ENCODE measurements around the gene FBXO41. TPM values are rescaled to one million over a fixed set of nuclear protein-coding genes. Genes with fewer than 3 reads are reported as not detected.

The FBXO41 gene
- total RNA-seq, 1 donor from 2014 or later = 5.2 TPM

GRCh38 chr2:73323551-73323950 lies 39.3 kb upstream of the FBXO41 start:
- Mint-ChIP-seq H3K9me3 (no peaks in the 10 kb centered on the region), H3K4me1 (ENCODE audit: unreplicated experiment) (no peaks in the 10 kb centered on the region), H3K27me3 (peaks cover 74% of the 10 kb centered on the region), H3K27ac (no peak overlapping the region), H3K36me3 (no peaks in the 10 kb centered on the region), H3K4me3 (no peak overlapping the region)
- no peak for DNase-seq (ENCODE audit: extremely low spot score, unreplicated experiment)
- TF ChIP-seq, protein P1, sequence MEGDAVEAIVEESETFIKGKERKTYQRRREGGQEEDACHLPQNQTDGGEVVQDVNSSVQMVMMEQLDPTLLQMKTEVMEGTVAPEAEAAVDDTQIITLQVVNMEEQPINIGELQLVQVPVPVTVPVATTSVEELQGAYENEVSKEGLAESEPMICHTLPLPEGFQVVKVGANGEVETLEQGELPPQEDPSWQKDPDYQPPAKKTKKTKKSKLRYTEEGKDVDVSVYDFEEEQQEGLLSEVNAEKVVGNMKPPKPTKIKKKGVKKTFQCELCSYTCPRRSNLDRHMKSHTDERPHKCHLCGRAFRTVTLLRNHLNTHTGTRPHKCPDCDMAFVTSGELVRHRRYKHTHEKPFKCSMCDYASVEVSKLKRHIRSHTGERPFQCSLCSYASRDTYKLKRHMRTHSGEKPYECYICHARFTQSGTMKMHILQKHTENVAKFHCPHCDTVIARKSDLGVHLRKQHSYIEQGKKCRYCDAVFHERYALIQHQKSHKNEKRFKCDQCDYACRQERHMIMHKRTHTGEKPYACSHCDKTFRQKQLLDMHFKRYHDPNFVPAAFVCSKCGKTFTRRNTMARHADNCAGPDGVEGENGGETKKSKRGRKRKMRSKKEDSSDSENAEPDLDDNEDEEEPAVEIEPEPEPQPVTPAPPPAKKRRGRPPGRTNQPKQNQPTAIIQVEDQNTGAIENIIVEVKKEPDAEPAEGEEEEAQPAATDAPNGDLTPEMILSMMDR (conservative IDR thresholded peaks at IDR 0.05) = no peak

GRCh38 chr2:73314441-73314840 lies 30.2 kb upstream of the FBXO41 start:
- peaks cover 72% of the 10 kb centered on the region for H3K27me3 Mint-ChIP-seq

GRCh38 chr2:73307720-73308119 lies 23.4 kb upstream of the FBXO41 start:
- H3K4me3 Mint-ChIP-seq = no peak overlapping the region
- no peaks in the 10 kb centered on the region for H3K36me3 Mint-ChIP-seq
- TF ChIP-seq, protein P1 (conservative IDR thresholded peaks at IDR 0.05) = no peak
- H3K4me1 Mint-ChIP-seq (ENCODE audit: unreplicated experiment) = no peaks in the 10 kb centered on the region
- no peak for DNase-seq (ENCODE audit: extremely low spot score, unreplicated experiment)
- H3K9me3 Mint-ChIP-seq = no peaks in the 10 kb centered on the region
- peaks cover 70% of the 10 kb centered on the region for H3K27me3 Mint-ChIP-seq
- no peak overlapping the region for H3K27ac Mint-ChIP-seq

More at GRCh38 chr2:73314441-73314840, 30.2 kb upstream of the FBXO41 start:
- TF ChIP-seq, protein P1 (conservative IDR thresholded peaks at IDR 0.05) = no peak
- Mint-ChIP-seq H3K9me3 (no peaks in the 10 kb centered on the region), H3K4me3 (no peak overlapping the region), H3K36me3 (no peaks in the 10 kb centered on the region), H3K27ac (no peak overlapping the region), H3K4me1 (ENCODE audit: unreplicated experiment) (no peaks in the 10 kb centered on the region)
- no peak for DNase-seq (ENCODE audit: extremely low spot score, unreplicated experiment)

DNA sequence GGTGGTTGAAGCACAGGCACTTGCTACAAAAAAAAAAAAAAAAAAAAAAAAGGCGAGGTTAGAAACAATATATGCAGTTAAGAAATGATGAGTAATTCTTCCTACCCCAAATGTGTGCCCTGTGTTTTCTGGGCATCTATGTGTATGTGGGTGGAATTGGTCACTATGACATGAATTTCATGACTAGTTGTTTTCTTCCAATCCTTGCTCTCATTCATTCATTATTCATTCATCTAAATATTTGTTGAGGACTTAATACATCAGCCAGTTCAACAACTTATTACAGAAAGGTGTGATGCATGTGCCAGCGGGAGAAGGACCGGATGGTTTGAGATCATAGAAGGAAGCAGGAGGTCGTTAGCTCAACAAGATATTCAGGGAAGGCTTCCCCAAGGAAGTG lies 17.4 kb upstream of the FBXO41 start:
- no peak overlapping the region for H3K4me3 Mint-ChIP-seq
- no peaks in the 10 kb centered on the region for H3K4me1 Mint-ChIP-seq (ENCODE audit: unreplicated experiment)
- H3K27ac Mint-ChIP-seq = no peak overlapping the region
- DNase-seq (ENCODE audit: extremely low spot score, unreplicated experiment) = no peak
- H3K27me3 Mint-ChIP-seq = peaks cover 82% of the 10 kb centered on the region
- no peaks in the 10 kb centered on the region for H3K9me3 Mint-ChIP-seq
- TF ChIP-seq, protein P1 (conservative IDR thresholded peaks at IDR 0.05) = no peak
- H3K36me3 Mint-ChIP-seq = no peaks in the 10 kb centered on the region

DNA sequence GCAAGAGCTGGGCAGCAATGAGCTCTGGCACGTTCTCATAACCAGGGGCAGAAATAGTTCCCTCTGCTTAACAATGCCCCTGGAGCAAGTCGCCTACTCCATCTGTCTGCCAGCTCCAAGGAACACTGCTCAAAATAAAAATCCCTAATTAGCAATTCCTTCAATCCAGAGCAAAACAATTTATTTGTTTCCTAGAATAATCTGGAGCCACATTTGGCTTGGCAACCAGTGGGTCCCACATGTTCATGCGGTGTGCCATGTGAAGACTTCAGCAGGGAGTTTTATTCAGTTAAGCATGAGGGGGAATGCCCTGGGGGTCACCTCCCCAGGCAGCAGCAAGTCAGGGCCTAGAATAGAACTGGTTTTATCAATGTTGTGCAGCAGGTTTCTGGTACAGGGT lies 16.6 kb upstream of the FBXO41 start:
- H3K36me3 Mint-ChIP-seq = no peaks in the 10 kb centered on the region
- no peak for DNase-seq (ENCODE audit: extremely low spot score, unreplicated experiment)
- H3K4me1 Mint-ChIP-seq (ENCODE audit: unreplicated experiment) = no peaks in the 10 kb centered on the region
- H3K27me3 Mint-ChIP-seq = peaks cover 85% of the 10 kb centered on the region
- no peaks in the 10 kb centered on the region for H3K9me3 Mint-ChIP-seq
- no peak overlapping the region for H3K4me3 Mint-ChIP-seq
- TF ChIP-seq, protein P1 (conservative IDR thresholded peaks at IDR 0.05) = no peak
- H3K27ac Mint-ChIP-seq = no peak overlapping the region

GRCh38 chr2:73297586-73297985 lies 13.3 kb upstream of the FBXO41 start:
- no peak for DNase-seq (ENCODE audit: extremely low spot score, unreplicated experiment)
- TF ChIP-seq, protein P1 (conservative IDR thresholded peaks at IDR 0.05) = no peak
- peaks cover 89% of the 10 kb centered on the region for H3K27me3 Mint-ChIP-seq
- H3K9me3 Mint-ChIP-seq = no peaks in the 10 kb centered on the region
- H3K36me3 Mint-ChIP-seq = no peaks in the 10 kb centered on the region
- no peak overlapping the region for H3K27ac Mint-ChIP-seq
- no peak overlapping the region for H3K4me3 Mint-ChIP-seq
- H3K4me1 Mint-ChIP-seq (ENCODE audit: unreplicated experiment) = no peaks in the 10 kb centered on the region

Data from type B pancreatic cell (in vitro differentiated cells).